Uterus (tissue), 4 donors: ENCODE measurements around the gene ADCY4. TPM values are rescaled to one million over a fixed set of nuclear protein-coding genes. Genes with fewer than 3 reads are reported as not detected.
"Not testable (repeated sequence)": the region's sequence is repeated elsewhere in the genome, so short reads cannot be mapped to it uniquely, and the experiment has no call there.

Experiments used
- DNase-seq, 2 donors: peaks; one replicate each; pipeline ENCODE4 v3.0.0-alpha.2; 2019 to 2020
- H3K27ac ChIP-seq, 2 donors: fragments of 200-600 bp; sonication (generic); 1 replicate in 1 of 2; 2 replicates in 1 of 2; pipeline ENCODE4 v1.5.1; 2016 to 2018
- H3K27me3 ChIP-seq, 2 donors: fragments of 200-600 bp; sonication (generic); one replicate each; pipeline ENCODE4 v1.5.1; 2018 to 2019; ENCODE audit warnings: control low read depth in 1 of 2
- H3K36me3 ChIP-seq, 2 donors: fragments of 200-600 bp; sonication (generic); one replicate each; pipeline ENCODE4 v1.5.1; 2019; ENCODE audit warnings: control low read depth in 1 of 2
- H3K4me1 ChIP-seq, 2 donors: fragments of 200-600 bp; sonication (generic); one replicate each; pipeline ENCODE4 v1.5.1; 2018 to 2019; ENCODE audit warnings: control low read depth in 1 of 2
- H3K4me3 ChIP-seq, 2 donors: fragments of 200-600 bp; sonication (generic); 1 replicate in 1 of 2; 2 replicates in 1 of 2; pipeline ENCODE4 v1.5.1; 2018 to 2019; ENCODE audit warnings: mild to moderate bottlenecking in 1 of 2
- H3K9me3 ChIP-seq, 2 donors: fragments of 200-600 bp; sonication (generic); one replicate each; pipeline ENCODE4 v1.5.1; 2019; ENCODE audit warnings: control low read depth in 1 of 2
- POLR2A ChIP-seq, 2 donors: fragments of 450-650 bp; IDR thresholded peaks; one replicate each; pipeline ENCODE4 v1.6.1; 2016; ENCODE audit warnings: antibody characterized with exemption in 2 of 2, mild to moderate bottlenecking in 1 of 2, moderate library complexity in 1 of 2
- intact Hi-C: fragments of 100-400 bp; cut with DNase I; formaldehyde crosslinking; loops from one replicate; pipeline ENCODE4 v1.15.1; 2023; ENCODE audit warnings: low total_unique reads
- total RNA-seq, 4 donors: library from RNA; depleted of rRNA in 3 of 4; stranded (reverse); fragments of >200 nt in 3 of 4; gene quantifications; one replicate each; pipeline versions ENCODE4 v1.1.0 to v1.2.4, GENCODE V29; 2014 to 2023
- TF ChIP-seq, protein P1 (sequence below), 4 experiments: fragments of 200-600 bp in 2 of 4; fragments of 450-650 bp in 2 of 4; sonication (generic) in 2 of 4; IDR thresholded peaks; one replicate each; pipeline ENCODE4 v1.5.1; 2016 to 2019; ENCODE audit warnings: antibody characterized with exemption in 4 of 4, mild to moderate bottlenecking in 2 of 4, moderate library complexity in 1 of 4
- donor health status: DM: yes; HTN: yes; CAD: no.

The ADCY4 gene
- total RNA-seq, 4 donors from 2014 or later: 22.8 to 138 (median 86.1) TPM

DNA sequence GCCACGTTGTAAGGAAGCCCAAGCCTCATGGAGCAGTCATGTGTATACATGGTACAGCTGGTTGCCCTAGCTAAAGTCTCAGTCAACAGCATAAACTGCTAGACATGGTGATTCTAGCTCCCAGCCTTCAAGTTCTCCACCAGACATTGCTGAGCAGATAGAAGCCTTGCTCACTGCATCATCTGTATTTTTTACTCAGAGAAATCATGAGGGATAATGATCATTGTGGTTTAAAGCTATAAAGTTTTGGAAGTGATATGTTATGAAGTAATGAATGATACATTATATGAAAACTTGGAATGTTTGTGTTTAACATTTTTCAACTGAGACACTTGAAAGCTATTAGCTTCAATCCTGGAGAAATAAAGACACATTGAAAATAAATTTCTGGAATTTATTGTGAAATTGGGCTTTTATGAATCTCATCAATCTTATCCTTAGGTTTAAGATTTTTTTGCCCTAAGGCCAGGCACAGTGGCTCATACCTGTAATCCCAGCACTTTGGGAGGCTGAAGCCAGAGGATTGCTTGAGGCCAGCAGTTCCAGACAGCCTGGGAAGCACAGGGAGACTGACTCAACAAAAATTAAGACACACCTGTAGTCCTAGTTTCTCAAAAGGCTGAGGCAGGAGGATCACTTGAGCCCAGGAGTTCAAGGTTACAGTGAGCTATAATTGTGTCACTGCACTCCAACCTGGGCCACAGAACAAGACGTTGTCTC, 27.5 kb upstream of the ADCY4 start:
- H3K36me3 ChIP-seq: no peaks in the 10 kb centered on the region
- no peaks in the 10 kb centered on the region for H3K9me3 ChIP-seq
- no peak for DNase-seq
- no peaks in the 10 kb centered on the region for H3K4me1 ChIP-seq
- no peak for TF ChIP-seq POLR2A (IDR thresholded peaks at IDR 0.05)
- TF ChIP-seq, protein P1, sequence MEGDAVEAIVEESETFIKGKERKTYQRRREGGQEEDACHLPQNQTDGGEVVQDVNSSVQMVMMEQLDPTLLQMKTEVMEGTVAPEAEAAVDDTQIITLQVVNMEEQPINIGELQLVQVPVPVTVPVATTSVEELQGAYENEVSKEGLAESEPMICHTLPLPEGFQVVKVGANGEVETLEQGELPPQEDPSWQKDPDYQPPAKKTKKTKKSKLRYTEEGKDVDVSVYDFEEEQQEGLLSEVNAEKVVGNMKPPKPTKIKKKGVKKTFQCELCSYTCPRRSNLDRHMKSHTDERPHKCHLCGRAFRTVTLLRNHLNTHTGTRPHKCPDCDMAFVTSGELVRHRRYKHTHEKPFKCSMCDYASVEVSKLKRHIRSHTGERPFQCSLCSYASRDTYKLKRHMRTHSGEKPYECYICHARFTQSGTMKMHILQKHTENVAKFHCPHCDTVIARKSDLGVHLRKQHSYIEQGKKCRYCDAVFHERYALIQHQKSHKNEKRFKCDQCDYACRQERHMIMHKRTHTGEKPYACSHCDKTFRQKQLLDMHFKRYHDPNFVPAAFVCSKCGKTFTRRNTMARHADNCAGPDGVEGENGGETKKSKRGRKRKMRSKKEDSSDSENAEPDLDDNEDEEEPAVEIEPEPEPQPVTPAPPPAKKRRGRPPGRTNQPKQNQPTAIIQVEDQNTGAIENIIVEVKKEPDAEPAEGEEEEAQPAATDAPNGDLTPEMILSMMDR (IDR thresholded peaks at IDR 0.05): no peak
- H3K4me3 ChIP-seq: no peak overlapping the region
- H3K27me3 ChIP-seq: no peaks in the 10 kb centered on the region
- H3K27ac ChIP-seq: no peak overlapping the region
- intact Hi-C loops: no loop called here

DNA sequence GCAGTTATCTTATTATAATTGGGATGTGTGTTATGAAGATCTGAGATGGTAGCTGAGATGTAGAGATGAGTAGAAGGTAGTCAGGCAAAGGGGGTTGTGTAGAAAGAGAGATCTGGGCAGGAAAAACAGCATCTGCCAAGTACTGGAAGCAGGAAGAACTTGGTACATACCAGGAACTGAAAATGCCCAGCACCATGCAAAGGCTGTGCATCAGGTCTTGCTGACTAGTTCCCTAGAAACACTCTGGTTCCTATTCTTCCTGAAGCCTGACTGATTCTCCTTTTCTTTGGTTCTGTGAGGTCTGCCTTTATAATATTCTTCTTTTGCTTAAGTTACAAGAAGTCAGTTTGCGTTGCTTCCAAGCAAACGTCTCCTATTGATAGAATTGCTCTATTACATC, 26.5 kb upstream of the ADCY4 start:
- no peaks in the 10 kb centered on the region for H3K4me1 ChIP-seq
- H3K36me3 ChIP-seq: no peaks in the 10 kb centered on the region
- H3K27ac ChIP-seq: no peak overlapping the region
- no peak for DNase-seq
- intact Hi-C loops: no loop called here
- TF ChIP-seq, protein P1 (IDR thresholded peaks at IDR 0.05): no peak
- TF ChIP-seq POLR2A (IDR thresholded peaks at IDR 0.05): no peak
- H3K4me3 ChIP-seq: no peak overlapping the region
- no peaks in the 10 kb centered on the region for H3K9me3 ChIP-seq
- H3K27me3 ChIP-seq: no peaks in the 10 kb centered on the region

DNA sequence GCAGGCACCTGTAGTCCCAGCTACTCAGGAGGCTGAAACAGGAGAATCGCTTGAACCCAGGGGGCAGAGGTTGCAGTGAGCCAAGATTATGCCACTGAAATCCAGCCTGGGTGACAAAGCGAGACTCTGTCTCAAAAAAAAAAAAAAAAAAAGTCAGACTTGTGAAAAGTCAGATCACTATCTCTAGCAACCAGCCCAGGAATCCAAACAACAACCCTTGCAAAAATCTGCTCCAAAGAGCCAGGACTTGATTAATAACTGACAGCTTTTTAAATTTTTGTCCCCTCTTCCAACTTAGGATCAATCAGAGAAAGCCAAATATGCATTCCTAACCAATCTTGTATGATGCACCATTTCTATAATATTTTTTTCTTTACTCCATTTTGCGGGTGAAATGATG, 25.4 kb upstream of the ADCY4 start:
- Histone ChIP-seq H3K27ac (no peak overlapping the region), H3K9me3 (no peaks in the 10 kb centered on the region), H3K4me1 (no peaks in the 10 kb centered on the region), H3K36me3 (no peaks in the 10 kb centered on the region), H3K27me3 (no peaks in the 10 kb centered on the region), H3K4me3 (no peak overlapping the region)
- intact Hi-C loops: no loop called here
- DNase-seq: no peak
- TF ChIP-seq, protein P1 (IDR thresholded peaks at IDR 0.05): no peak
- no peak for TF ChIP-seq POLR2A (IDR thresholded peaks at IDR 0.05)

DNA sequence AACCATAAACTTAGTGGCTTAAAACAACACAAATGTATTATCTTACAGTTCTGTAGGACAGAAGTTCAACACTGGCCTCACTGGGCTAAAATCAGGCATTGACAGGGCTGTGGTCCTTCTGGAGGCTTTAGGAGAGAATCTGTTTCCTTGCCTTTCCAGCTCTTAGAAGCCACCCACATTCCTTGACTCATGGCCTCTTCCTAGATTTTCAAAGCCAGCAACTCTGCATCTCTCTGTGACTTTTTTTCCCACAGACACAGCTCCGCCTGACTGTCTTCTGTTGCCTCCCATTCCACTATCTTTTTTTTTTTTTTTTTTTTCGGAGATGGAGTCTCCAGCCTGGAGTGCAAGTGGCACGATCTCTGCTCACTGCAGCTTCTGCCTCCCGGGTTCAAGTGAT, 21.3 kb upstream of the ADCY4 start:
- Histone ChIP-seq H3K36me3 (no peaks in the 10 kb centered on the region), H3K27ac (no peak overlapping the region), H3K27me3 (no peaks in the 10 kb centered on the region), H3K4me1 (no peaks in the 10 kb centered on the region), H3K9me3 (no peaks in the 10 kb centered on the region), H3K4me3 (no peak overlapping the region)
- TF ChIP-seq POLR2A (IDR thresholded peaks at IDR 0.05): no peak
- TF ChIP-seq, protein P1 (IDR thresholded peaks at IDR 0.05): no peak
- DNase-seq: no peak
- intact Hi-C loops: no loop called here

DNA sequence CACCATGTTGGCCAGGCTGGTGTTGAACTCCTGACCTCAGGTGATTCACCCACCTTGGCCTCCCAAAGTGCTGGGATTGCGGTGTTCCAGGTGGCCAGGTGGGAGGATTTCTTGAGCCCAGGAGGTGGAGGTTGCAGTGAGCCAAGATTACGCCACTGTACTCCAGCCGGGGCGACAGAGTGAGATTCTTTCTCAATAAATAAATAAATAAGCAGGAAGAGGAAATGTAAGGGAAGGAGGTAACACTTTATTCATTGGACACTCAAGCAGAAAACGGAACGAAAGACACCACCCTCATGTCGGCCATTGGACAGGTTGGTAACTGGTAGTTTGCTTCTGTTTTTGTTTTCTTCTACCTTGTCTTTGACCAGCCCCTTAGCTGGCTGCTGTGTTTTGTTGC, 20.1 kb upstream of the ADCY4 start:
- no peak for DNase-seq
- intact Hi-C loops: no loop called here
- Histone ChIP-seq H3K9me3 (no peaks in the 10 kb centered on the region), H3K4me1 (no peaks in the 10 kb centered on the region), H3K4me3 (no peak overlapping the region), H3K27me3 (no peaks in the 10 kb centered on the region), H3K36me3 (no peaks in the 10 kb centered on the region), H3K27ac (no peak overlapping the region)
- TF ChIP-seq, protein P1 (IDR thresholded peaks at IDR 0.05): no peak
- TF ChIP-seq POLR2A (IDR thresholded peaks at IDR 0.05): no peak

DNA sequence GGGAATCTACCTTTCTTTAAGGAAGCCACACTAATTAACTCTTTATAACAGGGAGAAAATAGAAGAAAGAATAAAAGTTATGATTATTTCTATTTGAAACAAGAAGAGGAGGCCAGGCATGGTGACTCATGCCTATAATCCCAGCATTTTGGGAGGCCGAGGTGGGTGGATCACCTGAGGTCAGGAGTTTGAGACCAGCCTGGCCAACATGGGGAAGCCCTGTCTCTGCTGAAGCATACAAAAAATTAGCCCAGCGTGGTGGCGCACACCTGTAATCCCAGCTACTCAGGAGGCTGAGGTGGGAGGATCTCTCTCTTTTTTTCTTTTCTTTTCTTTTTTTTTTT, 19.6 kb upstream of the ADCY4 start:
- H3K36me3 ChIP-seq, H3K4me1 ChIP-seq, H3K27ac ChIP-seq, DNase-seq, H3K4me3 ChIP-seq, H3K27me3 ChIP-seq, intact Hi-C loops, H3K9me3 ChIP-seq: not testable (repeated sequence)
